Caco-2 (cell line): ENCODE measurements around the gene TTC28. TPM values are rescaled to one million over a fixed set of nuclear protein-coding genes. Genes with fewer than 3 reads are reported as not detected.

Experiments
- BruUV-seq: library from RNA; stranded (reverse); fragments of 400-500 nt; replicated peaks from 2 replicates; lab custom pipeline; 2021; lab: Mats Ljungman, UMichigan
- CTCF ChIA-PET: fragments of 300-600 bp; sonication (Branson Sonifier 250); formaldehyde crosslinking; loops from one replicate; lab custom pipeline; 2022; ENCODE audit warnings: antibody characterized with exemption; lab: Charles Lee
- POLR2A ChIA-PET: fragments of 300-600 bp; sonication (Branson Sonifier 250); formaldehyde crosslinking; loops from one replicate; lab custom pipeline; 2022; ENCODE audit warnings: antibody characterized with exemption; lab: Charles Lee
- DNase-seq, 2 experiments: peaks; one replicate each; pipeline versions ENCODE4 v3.0.0 to v3.0.0-alpha.2; 2020 to 2022
- H3K27me3 ChIP-seq: replicated peaks from 2 replicates; pipeline ENCODE4 v1.6.0; 2011; ENCODE audit warnings: low read length; ENCODE audit not compliant: control insufficient read depth, insufficient read depth
- H3K36me3 ChIP-seq: 2 replicates; pipeline ENCODE4 v1.5.1; 2011; ENCODE audit warnings: low read length; ENCODE audit not compliant: control insufficient read depth, insufficient read depth
- H3K4me1 ChIP-seq: fragments of 250-450 bp; sonication (Bioruptor Pico); 2 replicates; pipeline ENCODE4 v1.5.1; 2020; ENCODE audit warnings: mild to moderate bottlenecking
- H3K4me3 ChIP-seq: 2 replicates; pipeline ENCODE4 v1.5.1; 2011; ENCODE audit warnings: low read depth, mild to moderate bottlenecking, control low read depth, low read length
- H3K9me3 ChIP-seq: fragments of 250-450 bp; sonication (Bioruptor Pico); 2 replicates; pipeline ENCODE4 v1.5.1; 2020; ENCODE audit warnings: mild to moderate bottlenecking, moderate library complexity
- H3K27ac Mint-ChIP-seq: one replicate; pipeline ENCODE4 v1.8.0; 2022; ENCODE audit warnings: mixed read lengths; ENCODE audit not compliant: unreplicated experiment
- H3K27me3 Mint-ChIP-seq: one replicate; pipeline ENCODE4 v1.8.0; 2022; ENCODE audit warnings: mixed read lengths; ENCODE audit not compliant: insufficient read depth, unreplicated experiment
- H3K36me3 Mint-ChIP-seq: one replicate; pipeline ENCODE4 v1.8.0; 2022; ENCODE audit warnings: mild to moderate bottlenecking, mixed read lengths; ENCODE audit not compliant: insufficient read depth, unreplicated experiment
- H3K4me1 Mint-ChIP-seq: one replicate; pipeline ENCODE4 v1.8.0; 2022; ENCODE audit warnings: low read depth, mixed read lengths; ENCODE audit not compliant: unreplicated experiment
- H3K4me3 Mint-ChIP-seq: one replicate; pipeline ENCODE4 v1.8.0; 2022; ENCODE audit warnings: mild to moderate bottlenecking, moderate library complexity, mixed read lengths; ENCODE audit not compliant: unreplicated experiment
- H3K9me3 Mint-ChIP-seq: one replicate; pipeline ENCODE4 v1.8.0; 2022; ENCODE audit warnings: mixed read lengths; ENCODE audit not compliant: unreplicated experiment
- intact Hi-C: fragments of 100-400 bp; cut with micrococcal nuclease; formaldehyde crosslinking; loops from one replicate; pipeline ENCODE4 v1.10.0; 2022; ENCODE audit not compliant: unreplicated experiment
- total RNA-seq: library from RNA; stranded (reverse); gene quantifications from 2 replicates; pipeline ENCODE4 v1.2.3, GENCODE V29; 2022
- TF ChIP-seq, protein P1 (sequence below), 2 experiments: fragments of 200-600 bp in 1 of 2; IDR thresholded peaks; 1 replicate in 1 of 2; 2 replicates in 1 of 2; pipeline versions ENCODE4 v1.5.1 to v1.8.0; 2011 to 2022; ENCODE audit warnings: antibody characterized with exemption in 1 of 2, control low read depth in 1 of 2, inconsistent platforms in 1 of 2, low read depth in 1 of 2, low read length in 1 of 2, mild to moderate bottlenecking in 1 of 2, moderate library complexity in 1 of 2; ENCODE audit not compliant: insufficient read depth in 1 of 2, severe bottlenecking in 1 of 2, unreplicated experiment in 1 of 2

TTC28 gene
- total RNA-seq, 1 experiment from 2014 or later = 12.0 TPM

- no TSS peak for BruUV-seq
Observed at GRCh38 chr22:27990451-27990840, 689.2 kb downstream of the TTC28 start.

DNA sequence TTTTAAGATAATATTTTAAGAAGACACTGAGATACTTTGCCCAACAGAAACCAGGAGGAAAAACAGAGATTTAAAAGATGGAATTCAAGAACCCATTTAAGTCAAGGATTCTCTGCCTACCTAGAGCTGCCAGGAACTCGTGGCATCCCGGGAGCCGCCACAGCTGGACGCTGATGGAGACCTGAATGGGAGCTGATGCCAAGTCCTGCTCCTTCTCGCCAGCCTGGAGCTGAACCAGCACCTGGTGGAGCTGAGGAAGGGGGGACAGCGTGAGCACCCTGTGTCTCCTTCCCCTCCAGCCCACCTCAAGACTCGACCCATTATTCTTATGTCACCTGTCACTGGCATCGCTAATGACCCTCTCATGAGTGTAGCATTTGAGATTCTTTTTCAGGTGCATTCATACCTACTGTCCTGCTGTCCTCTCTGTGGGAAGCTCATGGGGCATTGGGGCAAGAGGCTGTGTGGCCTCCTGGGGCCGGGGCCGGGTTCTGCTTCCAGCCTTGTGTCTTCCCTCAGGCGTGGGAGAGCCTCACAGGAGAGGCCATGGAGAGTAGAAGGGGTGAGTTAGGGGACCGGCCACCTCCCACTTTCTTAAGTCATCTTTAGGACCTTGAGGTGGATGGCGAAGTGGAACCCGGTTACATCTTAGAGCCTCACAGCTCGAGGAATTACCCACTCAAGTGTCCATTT, 689.7 kb downstream of the TTC28 start:
- no peak overlapping the region for H3K4me3 Mint-ChIP-seq
- Histone ChIP-seq H3K9me3 (no peaks in the 10 kb centered on the region), H3K27me3 (no peaks in the 10 kb centered on the region), H3K4me1 (no peaks in the 10 kb centered on the region), H3K36me3 (no peaks in the 10 kb centered on the region), H3K4me3 (no peak overlapping the region)
- no peaks in the 10 kb centered on the region for H3K27me3 Mint-ChIP-seq
- no peaks in the 10 kb centered on the region for H3K9me3 Mint-ChIP-seq
- H3K4me1 Mint-ChIP-seq = no peaks in the 10 kb centered on the region
- H3K36me3 Mint-ChIP-seq = no peaks in the 10 kb centered on the region
- intact Hi-C loops = no loop called here
- no TSS peak for BruUV-seq
- TF ChIP-seq, protein P1, sequence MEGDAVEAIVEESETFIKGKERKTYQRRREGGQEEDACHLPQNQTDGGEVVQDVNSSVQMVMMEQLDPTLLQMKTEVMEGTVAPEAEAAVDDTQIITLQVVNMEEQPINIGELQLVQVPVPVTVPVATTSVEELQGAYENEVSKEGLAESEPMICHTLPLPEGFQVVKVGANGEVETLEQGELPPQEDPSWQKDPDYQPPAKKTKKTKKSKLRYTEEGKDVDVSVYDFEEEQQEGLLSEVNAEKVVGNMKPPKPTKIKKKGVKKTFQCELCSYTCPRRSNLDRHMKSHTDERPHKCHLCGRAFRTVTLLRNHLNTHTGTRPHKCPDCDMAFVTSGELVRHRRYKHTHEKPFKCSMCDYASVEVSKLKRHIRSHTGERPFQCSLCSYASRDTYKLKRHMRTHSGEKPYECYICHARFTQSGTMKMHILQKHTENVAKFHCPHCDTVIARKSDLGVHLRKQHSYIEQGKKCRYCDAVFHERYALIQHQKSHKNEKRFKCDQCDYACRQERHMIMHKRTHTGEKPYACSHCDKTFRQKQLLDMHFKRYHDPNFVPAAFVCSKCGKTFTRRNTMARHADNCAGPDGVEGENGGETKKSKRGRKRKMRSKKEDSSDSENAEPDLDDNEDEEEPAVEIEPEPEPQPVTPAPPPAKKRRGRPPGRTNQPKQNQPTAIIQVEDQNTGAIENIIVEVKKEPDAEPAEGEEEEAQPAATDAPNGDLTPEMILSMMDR (IDR thresholded peaks at IDR 0.05; ENCODE audit: insufficient read depth in 1 of 2, low read depth in 1 of 2, low read length in 1 of 2, severe bottlenecking in 1 of 2, unreplicated experiment in 1 of 2) = no peak
- POLR2A ChIA-PET = no interaction called here
- CTCF ChIA-PET = interaction anchor here (0.5 to 0.7 kb wide), 3 partner anchors 10 to 115 kb away, joined by 3 read pairs; no protein-coding TSS in a partner anchor
- H3K27ac Mint-ChIP-seq = no peak overlapping the region
- DNase-seq = peak in 1 of 2 experiments; percentile 14

More at GRCh38 chr22:27990451-27990840, 689.2 kb downstream of the TTC28 start:
- no peaks in the 10 kb centered on the region for H3K36me3 Mint-ChIP-seq
- H3K9me3 ChIP-seq = no peaks in the 10 kb centered on the region
- TF ChIP-seq, protein P1 (IDR thresholded peaks at IDR 0.05; ENCODE audit: insufficient read depth in 1 of 2, low read depth in 1 of 2, low read length in 1 of 2, severe bottlenecking in 1 of 2, unreplicated experiment in 1 of 2) = no peak
- H3K4me3 Mint-ChIP-seq = no peak overlapping the region
- no peak for DNase-seq
- H3K27me3 Mint-ChIP-seq = no peaks in the 10 kb centered on the region
- H3K27me3 ChIP-seq = no peaks in the 10 kb centered on the region
- no peak overlapping the region for H3K4me3 ChIP-seq
- no peaks in the 10 kb centered on the region for H3K4me1 ChIP-seq
- no peaks in the 10 kb centered on the region for H3K9me3 Mint-ChIP-seq
- H3K4me1 Mint-ChIP-seq = no peaks in the 10 kb centered on the region
- POLR2A ChIA-PET = no interaction called here
- H3K27ac Mint-ChIP-seq = no peak overlapping the region
- intact Hi-C loops = no loop called here
- H3K36me3 ChIP-seq = no peaks in the 10 kb centered on the region
- CTCF ChIA-PET = interaction anchor here (0.5 to 0.7 kb wide), 3 partner anchors 9 to 327 kb away, joined by 3 read pairs; no protein-coding TSS in a partner anchor

DNA sequence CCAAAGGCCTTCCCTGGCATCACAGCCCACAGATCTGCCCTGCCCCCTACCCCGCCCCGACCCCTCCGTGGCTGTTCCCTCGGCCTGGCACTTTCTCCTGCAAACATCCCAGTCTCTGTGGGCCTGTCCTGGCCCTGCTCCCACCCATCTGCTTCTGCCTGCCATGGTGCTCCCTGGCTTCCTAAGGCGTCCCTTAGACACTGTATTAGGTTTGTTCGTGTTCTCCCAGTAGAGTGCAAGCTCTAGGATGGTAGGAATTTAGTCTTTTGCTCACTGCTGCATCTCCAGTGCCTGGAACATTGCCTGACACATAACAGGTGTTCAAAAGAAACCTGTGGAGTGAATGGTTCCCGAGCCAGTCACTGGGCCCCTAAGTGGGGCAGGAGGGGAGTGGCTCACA, 690.9 kb downstream of the TTC28 start:
- POLR2A ChIA-PET = no interaction called here
- Mint-ChIP-seq H3K27ac (no peak overlapping the region), H3K27me3 (no peaks in the 10 kb centered on the region), H3K4me1 (no peaks in the 10 kb centered on the region), H3K9me3 (no peaks in the 10 kb centered on the region), H3K36me3 (no peaks in the 10 kb centered on the region), H3K4me3 (no peak overlapping the region)
- intact Hi-C loops = no loop called here
- H3K9me3 ChIP-seq = no peaks in the 10 kb centered on the region
- H3K36me3 ChIP-seq = no peaks in the 10 kb centered on the region
- no peaks in the 10 kb centered on the region for H3K27me3 ChIP-seq
- no peaks in the 10 kb centered on the region for H3K4me1 ChIP-seq
- no TSS peak for BruUV-seq
- CTCF ChIA-PET = interaction anchor here (0.5 kb wide), 1 partner anchor 280 kb away, joined by 3 read pairs; no protein-coding TSS in a partner anchor
- TF ChIP-seq, protein P1 (IDR thresholded peaks at IDR 0.05; ENCODE audit: insufficient read depth in 1 of 2, low read depth in 1 of 2, low read length in 1 of 2, severe bottlenecking in 1 of 2, unreplicated experiment in 1 of 2) = no peak
- H3K4me3 ChIP-seq = no peak overlapping the region
- no peak for DNase-seq
